ENCODE results near the gene TAF11L10.
"Not testable (repeated sequence)": the region's sequence is repeated elsewhere in the genome, so short reads cannot be mapped to it uniquely, and the experiment has no call there.

Gene TAF11L10

GRCh38 chr5:17597728-17598127, at the start of gene TAF11L10:
Gene TAF11L10, minus strand, starts transcription at chr5:17597828.
- in situ Hi-C loops (cut with HindIII; ENCODE audit: low sequenced_read_pairs) = not testable (repeated sequence)

- in situ Hi-C loops (cut with HindIII; ENCODE audit: low sequenced_read_pairs) = no loop called here
Measured at GRCh38 chr5:17634160-17634559, 36.5 kb upstream of the TAF11L10 start, which contains the start of gene TAF11L14. Gene TAF11L14, plus strand, starts transcription at chr5:17634460.

DNA sequence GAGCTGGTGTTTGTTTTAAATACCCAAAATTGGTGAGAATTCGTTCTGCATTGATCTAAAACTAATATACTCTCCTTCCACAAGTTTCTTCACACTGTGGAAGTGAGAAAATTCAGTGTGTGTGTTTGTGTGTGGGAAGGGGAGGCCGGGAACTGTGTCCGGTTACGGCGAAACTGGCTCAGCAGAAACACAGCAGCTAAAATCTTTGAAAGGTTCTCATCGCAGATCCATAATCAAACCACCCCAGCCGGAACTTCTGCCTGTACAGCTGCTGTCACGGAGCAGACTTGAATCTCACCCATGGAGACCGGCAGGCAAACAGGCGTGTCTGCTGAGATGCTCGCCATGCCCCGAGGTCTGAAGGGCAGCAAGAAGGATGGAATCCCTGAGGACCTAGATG, 34.2 kb upstream of the TAF11L10 start, which contains the start of gene TAF11L13:
TAF11L13 (plus strand) TSS at position 301 of the 400 bp plus-strand sequence.
- in situ Hi-C loops (cut with HindIII; ENCODE audit: low sequenced_read_pairs) = not testable (repeated sequence)

DNA sequence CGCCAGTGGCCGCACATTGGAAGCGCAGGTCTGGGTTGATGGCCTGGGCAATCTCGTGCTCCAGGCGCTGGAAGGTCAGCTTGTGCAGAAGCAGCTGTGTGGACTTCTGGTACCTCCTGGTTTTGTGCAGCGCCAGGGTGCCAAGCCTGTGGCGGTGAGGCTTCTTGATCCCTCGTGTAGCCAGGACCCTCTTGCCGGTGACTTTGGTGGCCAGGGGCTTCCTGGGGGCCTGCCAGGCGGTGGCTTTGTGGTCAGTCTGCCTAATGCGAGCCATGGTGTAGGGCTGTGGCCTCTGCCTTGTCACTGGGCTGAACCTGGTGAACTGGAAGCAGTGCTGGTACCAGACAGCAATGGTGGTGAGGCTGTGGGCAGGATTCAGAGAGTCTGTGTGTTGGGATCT, 28.1 kb upstream of the TAF11L10 start:
- in situ Hi-C loops (cut with HindIII; ENCODE audit: low sequenced_read_pairs) = no loop called here

DNA sequence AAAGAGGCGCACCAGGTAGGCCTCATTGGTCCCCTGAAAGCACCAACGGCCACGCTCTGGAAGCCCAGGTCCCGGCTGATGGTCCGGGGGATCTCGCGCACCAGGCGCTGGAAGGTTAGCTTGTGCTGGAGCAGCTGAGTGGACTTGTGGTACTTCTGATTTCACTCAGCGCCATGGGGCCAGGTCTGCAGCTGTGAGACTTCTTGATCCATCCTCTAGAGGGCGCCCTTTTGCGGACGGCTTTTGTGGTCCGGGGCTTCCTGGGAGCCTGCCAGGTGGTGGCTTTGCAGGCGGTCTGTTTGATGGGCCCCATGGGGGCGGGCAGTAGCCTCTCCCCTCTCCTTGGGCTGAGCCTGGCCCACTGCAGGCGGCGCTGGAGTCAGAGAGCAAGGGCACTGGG, 23.0 kb upstream of the TAF11L10 start:
- in situ Hi-C loops (cut with HindIII; ENCODE audit: low sequenced_read_pairs) = no loop called here

DNA sequence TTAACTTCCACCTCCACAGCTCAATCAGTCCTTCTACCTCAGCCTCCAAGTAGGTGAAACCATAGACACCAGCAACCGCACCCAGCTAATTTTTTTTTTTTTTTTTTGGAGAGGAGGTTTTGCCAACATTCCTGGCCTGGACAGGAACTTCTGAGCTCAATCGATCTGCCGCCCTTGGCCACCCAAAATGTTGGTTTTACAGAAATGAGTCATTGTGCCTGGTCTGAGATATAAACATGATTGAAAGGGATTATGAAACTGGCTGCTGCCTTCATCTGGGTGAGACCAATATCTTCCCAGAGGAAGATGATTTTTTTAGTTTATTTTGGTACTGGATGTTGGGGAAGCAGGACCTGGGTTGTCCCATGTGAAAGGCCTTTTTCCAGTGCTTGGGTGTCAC, 21.7 kb upstream of the TAF11L10 start:
- in situ Hi-C loops (cut with HindIII; ENCODE audit: low sequenced_read_pairs) = no loop called here

GRCh38 chr5:17614872-17615605, 17.4 kb upstream of the TAF11L10 start:
- in situ Hi-C loops (cut with HindIII; ENCODE audit: low sequenced_read_pairs) = no loop called here

DNA sequence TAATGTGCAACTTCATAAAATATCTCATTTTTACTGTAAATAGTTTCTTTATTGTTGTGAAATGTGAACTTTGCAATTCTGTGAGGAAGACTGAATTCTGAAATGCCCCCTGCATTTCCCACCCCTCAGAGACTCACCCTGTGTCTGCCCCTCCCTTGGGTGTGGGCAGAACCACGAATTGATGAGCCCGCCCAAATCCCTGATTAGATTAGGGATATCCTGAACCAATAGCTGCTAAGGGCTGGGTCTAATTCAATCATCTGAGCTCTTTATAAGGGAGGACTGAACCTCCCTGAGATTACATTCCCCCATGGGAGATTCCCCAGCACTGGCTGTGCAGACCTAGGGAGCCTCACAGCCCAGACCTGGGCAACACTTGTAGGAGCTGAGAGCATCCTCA, 12.5 kb upstream of the TAF11L10 start, which contains the start of gene TAF11L12:
TAF11L12 (plus strand) TSS at position 301 of the 400 bp plus-strand sequence.
- in situ Hi-C loops (cut with HindIII; ENCODE audit: low sequenced_read_pairs) = not testable (repeated sequence)

DNA sequence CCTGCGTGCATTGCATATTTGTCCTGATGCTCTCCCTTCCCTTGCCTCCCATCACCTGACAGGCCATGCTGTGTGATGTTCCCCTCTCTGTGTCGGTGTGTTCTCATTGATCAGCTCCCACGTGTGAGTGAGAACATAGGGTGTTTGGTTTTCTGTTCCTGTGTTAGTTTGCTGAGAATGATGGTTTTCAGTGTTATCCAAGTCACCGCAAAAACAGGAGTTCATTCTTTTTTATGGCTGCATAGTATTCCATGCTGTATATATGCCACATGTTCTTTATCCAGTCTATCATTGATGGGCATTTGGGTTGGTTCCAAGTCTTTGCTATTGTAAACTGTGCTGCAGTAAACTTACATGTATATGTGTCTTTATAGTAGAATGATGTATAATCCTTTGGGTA, 9.8 kb upstream of the TAF11L10 start:
- in situ Hi-C loops (cut with HindIII; ENCODE audit: low sequenced_read_pairs) = not testable (repeated sequence)

DNA sequence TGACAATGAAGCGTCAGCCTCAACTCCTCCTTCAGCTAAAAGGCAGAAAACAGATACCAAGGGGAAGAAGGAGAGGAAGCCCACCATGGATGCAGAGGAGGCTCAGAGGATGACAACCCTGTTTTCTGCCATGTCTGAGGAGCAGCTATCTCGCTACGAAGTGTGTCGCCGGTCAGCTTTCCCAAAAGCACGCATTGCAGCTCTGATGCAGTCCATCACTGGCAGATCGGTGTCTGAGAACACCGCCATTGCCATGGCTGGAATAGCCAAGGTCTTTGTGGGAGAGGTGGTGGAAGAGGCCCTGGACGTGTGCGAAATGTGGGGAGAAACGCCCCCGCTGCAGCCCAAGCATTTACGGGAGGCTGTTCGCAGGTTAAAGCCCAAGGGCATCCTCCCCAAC, 7.3 kb upstream of the TAF11L10 start:
- in situ Hi-C loops (cut with HindIII; ENCODE audit: low sequenced_read_pairs) = no loop called here

DNA sequence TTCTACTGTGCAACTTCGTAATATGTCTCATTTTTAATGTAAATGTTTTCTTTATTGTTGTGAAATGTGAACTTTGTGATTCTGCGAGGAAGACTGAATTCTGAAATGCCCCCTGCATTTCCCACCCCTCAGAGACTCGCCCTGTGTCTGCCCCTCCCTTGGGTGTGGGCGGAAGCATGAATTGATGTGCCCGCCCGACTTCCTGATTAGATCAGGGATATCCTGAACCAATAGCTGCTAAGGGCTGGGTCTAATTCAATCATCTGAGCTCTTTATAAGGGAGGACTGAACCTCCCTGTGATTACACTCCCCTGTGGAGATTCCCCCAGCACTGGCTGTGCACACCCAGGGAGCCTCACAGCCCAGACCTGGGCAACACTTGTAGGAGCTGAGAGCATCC, 6.3 kb upstream of the TAF11L10 start, which contains the start of gene TAF11L11:
TAF11L11 (plus strand) TSS at position 304 of the 400 bp plus-strand sequence.
- in situ Hi-C loops (cut with HindIII; ENCODE audit: low sequenced_read_pairs) = not testable (repeated sequence)

DNA sequence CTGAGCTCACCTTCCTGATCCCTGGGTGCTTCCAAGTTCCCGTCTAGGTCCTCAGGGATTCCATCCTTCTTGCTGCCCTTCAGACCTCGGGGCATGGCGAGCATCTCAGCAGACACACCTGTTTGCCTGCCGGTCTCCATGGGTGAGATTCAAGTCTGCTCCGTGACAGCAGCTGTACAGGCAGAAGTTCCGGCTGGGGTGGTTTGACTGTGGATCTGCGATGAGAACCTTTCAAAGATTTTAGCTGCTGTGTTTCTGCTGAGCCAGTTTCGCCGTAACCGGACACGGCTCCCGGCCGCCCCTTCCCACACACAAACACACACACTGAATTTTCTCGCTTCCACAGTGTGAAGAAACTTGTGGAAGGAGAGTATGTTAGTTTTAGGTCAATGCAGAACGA, 3.4 kb downstream of the TAF11L10 start, which contains the start of gene TAF11L9:
TAF11L9 (minus strand) TSS at position 140 of the 400 bp plus-strand sequence.
- in situ Hi-C loops (cut with HindIII; ENCODE audit: low sequenced_read_pairs) = not testable (repeated sequence)

DNA sequence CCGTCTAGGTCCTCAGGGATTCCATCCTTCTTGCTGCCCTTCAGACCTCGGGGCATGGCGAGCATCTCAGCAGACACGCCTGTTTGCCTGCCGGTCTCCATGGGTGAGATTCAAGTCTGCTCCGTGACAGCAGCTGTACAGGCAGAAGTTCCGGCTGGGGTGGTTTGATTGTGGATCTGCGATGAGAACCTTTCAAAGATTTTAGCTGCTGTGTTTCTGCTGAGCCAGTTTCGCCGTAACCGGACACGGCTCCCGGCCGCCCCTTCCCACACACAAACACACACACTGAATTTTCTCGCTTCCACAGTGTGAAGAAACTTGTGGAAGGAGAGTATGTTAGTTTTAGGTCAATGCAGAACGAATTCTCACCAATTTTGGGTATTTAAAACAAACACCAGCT, 6.8 kb downstream of the TAF11L10 start, which contains the start of gene TAF11L8:
TAF11L8 (minus strand) TSS at position 101 of the 400 bp plus-strand sequence.
- in situ Hi-C loops (cut with HindIII; ENCODE audit: low sequenced_read_pairs) = not testable (repeated sequence)

DNA sequence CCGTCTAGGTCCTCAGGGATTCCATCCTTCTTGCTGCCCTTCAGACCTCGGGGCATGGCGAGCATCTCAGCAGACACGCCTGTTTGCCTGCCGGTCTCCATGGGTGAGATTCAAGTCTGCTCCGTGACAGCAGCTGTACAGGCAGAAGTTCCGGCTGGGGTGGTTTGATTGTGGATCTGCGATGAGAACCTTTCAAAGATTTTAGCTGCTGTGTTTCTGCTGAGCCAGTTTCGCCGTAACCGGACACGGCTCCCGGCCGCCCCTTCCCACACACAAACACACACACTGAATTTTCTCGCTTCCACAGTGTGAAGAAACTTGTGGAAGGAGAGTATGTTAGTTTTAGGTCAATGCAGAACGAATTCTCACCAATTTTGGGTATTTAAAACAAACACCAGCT, 12.0 kb downstream of the TAF11L10 start, which contains the start of gene TAF11L7:
TAF11L7 (minus strand) TSS at position 101 of the 400 bp plus-strand sequence.
- in situ Hi-C loops (cut with HindIII; ENCODE audit: low sequenced_read_pairs) = not testable (repeated sequence)

All from DLD1 (cell line).